A673 (cell line): Measurements from ENCODE around the gene NUDT5.

Source experiments
- CTCF ChIP-seq: fragments of 300-800, 200-600 bp; sonication (generic); conservative IDR thresholded peaks from 2 replicates; pipeline ENCODE4 v1.5.1; 2017; ENCODE audit warnings: low read depth, mild to moderate bottlenecking, antibody characterized with exemption, low read length, moderate library complexity, mixed read lengths
- EZH2 ChIP-seq: fragments of 200-600 bp; sonication (generic); IDR thresholded peaks from 2 replicates; pipeline ENCODE4 v1.6.1; 2017; ENCODE audit warnings: borderline replicate concordance, low read depth, mild to moderate bottlenecking, mixed read lengths, antibody characterized with exemption, low read length; ENCODE audit not compliant: poor library complexity, severe bottlenecking

GRCh38 chr10:12235116-12235694, 39.5 kb upstream of the NUDT5 start:
- TF ChIP-seq CTCF (no peak), EZH2 (no peak)
